ENCODE results near the gene C19orf85.

Gene C19orf85

DNA sequence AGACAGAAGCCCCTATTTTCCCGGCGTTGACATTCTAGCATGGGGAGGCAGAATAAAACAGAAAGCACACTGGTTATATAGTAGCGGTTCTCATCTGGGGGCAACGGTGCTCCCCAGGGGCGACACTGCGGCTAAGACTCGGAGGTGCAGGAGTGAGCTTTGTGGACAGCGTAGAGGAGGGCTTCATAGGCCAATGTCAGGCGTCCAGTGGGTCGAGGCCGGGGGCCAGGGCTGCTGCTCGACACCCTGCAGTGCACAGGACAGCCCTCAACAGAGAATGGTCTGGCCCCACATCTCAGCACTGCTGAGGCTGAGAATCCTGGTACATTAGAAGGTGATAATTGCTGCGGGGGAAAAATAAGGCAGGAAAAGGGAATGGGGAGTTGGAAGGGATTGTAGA is 13.4 kb upstream of the C19orf85 start:
- DNase-seq (ENCODE audit: low read depth), result no peak

DNA sequence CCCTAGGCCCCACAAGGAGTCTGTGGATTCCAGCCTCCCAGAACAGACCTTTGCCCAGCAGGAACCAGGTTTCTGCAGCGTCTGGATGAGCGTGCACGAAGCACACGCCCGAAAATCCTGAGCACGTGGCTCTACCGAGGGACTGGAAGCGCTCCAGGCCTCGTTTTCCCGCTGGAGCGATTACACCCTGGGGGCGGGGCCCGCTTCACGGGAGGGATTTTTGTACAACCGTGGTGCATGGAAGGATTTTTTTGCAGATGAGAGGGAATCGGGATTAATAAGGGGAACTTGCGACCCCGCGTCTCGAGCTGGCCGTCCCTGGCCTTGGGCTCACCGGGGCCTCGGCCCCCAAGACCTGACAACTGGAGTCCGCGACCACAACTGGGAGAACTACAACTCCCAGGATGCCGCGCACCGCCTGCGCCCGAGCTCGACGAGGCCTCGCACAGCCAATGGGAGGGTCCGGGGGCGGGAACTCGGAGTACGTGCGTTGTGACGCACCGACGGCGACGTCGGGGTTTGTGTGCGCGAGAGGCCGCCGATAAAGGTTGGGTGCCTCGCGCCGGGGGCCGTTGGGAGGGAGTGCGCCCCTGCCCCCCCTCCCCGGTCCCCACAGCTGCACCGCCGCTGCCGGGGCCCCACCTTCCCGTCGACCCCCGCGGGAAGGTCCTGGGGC is 11.7 kb upstream of the C19orf85 start, which contains the start of gene ZNF628:
ZNF628 (plus strand) TSS at position 518 of the 676 bp plus-strand sequence. CDS start 3,294 bp downstream, outside the sequence.
- DNase-seq (ENCODE audit: low read depth), result peak; percentile 94

DNA sequence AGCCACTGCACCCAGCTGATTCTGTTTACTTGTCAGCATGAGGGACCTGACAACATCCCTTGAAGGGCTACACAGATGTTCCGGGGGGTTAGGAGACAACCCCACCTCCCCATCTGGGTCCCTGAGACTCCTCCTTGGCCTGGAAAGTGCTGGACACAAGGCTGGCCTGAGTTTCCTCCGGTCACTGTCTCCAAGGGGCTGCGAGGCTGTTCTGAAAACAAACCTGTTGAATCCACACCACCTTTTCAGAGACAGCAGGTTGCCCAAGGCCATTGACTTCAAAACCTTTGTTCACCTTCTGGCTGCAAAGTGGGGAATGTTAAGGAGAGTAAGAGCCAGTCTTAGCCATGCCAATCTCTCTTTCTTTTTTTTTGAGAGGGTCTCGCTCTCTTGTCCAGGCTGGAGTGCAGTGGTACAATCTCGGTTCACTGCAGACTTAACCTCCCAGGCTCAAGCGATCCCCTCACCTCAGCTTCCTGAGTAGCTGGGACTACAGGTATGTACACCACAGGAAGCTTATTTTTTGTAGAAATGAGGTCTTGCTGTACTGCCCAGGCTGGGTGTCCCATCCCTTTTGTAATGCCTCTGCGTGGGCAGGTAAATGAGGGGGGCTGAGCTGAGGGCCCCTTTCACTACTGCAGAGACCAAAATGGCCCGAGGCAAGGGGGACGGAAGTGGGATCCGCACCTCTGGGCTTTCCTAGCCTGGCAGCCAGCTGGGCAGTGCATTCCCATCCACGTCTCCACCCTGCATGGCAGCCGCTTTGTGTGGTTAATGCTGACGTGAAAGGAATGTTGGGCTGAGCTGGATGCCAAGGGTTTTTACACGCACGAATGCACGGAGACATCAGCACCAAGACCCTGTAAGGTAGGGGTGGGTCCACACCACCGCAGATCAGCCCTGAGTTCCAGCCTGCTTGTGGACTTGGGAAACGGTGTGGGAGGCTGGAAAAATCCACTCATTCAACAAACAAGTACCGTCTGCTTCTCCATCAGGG is 10.0 kb upstream of the C19orf85 start:
- DNase-seq (ENCODE audit: low read depth), result no peak

DNA sequence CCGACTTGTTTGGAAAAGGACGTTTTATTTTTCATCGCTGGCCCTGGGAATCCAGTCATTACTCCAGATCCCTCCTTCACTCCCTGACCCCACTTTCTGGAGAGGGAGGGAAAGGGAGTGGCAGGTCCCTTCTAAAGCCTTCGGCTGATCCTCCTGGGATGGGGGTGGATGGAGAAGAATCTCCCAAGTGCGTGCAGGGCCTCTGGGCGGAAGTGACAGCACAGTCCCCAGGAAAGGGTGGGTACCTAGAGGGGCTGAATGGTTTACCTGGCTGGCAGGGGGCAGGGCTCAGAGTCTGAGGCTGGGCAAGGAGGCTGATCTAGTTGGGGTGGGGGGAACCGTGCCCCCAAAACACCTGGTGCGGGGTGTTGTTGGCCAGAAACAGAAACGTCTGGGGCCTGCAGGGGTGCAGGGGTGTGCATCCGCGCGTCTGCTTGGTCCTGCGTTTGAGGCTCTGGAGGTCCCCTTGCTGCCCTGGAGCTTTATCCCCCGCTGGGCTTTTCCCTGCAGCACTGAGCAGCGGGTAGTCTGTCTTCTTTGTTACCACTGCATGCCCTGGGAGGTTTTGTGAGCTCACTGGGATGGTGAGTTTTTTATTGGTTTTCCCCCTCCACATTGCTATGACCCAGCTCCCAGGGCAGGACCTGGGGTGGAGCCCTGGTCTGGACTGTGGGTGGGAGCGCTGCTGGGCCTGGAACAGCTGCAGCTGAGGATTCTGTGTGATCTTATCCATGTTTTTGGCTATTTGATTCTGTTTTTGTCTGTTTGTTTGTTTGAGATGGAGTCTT is 8.9 kb upstream of the C19orf85 start:
- DNase-seq (ENCODE audit: low read depth), result no peak

DNA sequence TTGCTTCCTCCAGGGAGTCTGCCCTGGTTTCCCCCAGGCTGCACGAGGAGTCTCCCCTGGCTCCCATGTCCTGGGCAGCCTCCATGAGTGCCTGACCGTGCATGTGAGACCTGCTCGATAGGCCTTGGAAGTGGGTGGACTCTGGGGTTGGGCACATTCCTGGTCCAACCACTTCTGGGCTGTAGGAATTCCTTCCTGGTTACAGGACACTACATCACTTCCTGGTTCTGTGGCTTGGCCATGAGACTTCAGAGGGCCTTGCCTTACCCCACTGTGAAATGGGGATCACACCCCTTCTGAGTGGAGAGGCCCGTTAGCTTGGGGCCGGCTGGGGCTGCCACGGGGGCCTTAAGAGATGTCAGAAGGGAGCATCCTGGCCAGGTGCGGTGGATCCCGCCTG is 7.9 kb upstream of the C19orf85 start:
- DNase-seq (ENCODE audit: low read depth), result no peak

DNA sequence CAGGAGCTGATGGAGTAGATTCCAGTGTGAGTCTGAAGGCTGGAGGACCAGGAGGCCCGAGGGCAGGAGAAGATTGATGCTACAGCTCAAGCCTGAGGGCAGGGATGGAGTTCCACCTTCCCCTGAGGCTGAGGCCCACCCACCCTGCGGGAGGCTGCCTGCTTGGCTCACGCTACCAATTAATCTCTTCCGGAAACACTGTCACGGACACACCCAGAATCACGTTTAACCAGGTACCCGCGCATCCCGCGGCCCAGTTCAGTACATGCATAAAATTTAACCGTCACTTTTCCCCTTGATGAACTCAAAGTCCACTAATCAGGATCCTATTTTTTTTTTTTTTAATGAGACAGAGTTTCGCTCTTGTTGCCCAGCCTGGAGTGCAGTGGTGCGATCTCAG is 6.7 kb upstream of the C19orf85 start:
- DNase-seq (ENCODE audit: low read depth), result no peak

- no peak for DNase-seq (ENCODE audit: low read depth)
Measured at GRCh38 chr19:55468054-55468393, 3.5 kb upstream of the C19orf85 start.

DNA sequence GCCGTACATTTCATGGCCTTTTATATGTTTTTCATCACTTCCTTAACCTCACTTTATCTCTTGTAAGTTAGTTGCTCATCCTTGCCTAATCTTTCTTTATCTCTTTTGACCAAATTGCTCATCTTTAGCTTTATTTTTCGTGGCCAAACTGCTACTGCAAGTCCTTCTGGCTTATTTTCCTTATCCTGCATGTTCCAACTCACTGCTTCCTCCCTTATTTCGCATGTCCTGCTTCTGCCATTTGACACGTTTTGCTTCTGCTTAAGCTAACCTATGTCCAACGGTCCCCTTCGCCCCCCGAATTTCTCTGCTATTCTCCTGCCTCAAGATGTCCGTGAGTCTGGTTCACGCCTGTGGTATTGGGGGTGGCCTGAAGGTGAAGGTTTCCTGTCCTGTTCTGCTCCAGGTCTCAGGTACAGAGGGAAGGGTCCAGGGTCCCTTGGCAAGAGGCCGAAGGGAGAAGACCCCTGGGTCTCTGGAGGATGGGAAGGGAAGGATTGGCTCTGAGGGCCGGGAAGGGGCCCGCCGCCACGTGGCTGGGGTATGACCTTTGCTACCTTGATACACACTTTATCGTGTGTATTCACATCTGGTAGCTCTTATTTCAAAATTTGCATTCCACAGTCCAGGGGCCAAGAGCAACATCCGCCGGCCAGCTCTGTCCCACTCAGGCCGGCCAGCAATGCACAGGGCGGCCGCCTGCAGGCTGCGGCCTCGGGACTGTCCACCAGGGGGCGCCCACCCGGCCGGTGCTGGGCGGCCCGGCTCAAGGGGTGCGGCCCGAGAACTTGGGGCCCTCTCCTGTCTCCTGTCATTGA is 2.9 kb upstream of the C19orf85 start:
- peak; percentile 47 for DNase-seq (ENCODE audit: low read depth)

DNA sequence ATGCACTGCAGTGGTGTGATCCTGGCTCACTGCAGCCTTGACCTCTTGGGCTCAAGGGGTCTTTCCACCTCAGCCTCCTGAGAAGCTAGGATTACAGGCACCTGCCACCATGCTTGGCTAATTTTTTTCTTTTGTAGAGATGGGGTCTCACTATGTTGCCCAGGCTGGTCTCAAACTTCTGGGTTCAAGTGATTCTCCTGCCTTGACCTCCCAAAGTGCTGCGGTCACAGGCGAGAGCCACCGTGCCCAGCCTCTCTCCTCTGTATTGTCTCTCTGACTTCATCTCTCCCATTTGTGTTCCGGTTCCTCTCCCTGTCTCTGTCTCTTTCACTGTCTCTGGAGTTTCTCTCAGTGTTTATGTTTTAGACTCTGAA is 1.7 kb upstream of the C19orf85 start:
- no peak for DNase-seq (ENCODE audit: low read depth)

DNA sequence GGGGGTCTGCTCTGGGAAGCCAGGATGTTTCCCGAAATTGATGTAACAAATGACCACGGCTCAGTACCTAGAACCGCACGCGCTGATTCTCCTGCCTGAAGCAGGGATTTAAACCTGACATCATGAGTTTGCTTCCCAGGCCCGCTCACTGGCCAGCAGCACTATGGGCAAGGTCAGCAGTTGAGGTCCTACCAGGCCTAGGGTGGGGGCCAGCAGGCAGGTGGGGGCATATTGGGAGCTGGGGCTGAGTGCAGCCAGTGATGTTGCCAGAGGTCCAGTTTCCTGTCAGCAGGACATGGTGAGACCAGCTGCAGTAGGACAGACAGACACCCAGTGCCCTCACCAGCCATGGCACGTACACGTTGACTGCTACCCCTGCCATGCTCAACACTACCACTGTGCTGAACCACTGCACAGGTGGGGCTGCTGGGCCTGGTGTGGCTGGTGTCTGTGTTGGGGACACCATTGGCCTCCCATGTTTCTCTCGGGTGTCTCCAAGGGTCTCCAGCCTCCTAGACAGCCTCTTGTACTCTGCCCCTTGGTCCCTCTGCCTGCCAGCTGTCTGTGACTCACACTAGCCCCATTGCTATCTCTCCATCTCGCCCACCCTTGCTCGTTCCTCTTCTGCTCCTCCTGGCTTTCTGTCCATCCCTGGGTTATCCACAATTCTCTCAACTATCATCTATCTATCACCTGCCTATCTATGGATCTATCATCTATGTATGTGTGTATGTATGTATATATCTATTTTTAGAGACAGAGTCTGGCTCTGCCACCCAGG is 1.1 kb upstream of the C19orf85 start:
- no peak for DNase-seq (ENCODE audit: low read depth)

DNA sequence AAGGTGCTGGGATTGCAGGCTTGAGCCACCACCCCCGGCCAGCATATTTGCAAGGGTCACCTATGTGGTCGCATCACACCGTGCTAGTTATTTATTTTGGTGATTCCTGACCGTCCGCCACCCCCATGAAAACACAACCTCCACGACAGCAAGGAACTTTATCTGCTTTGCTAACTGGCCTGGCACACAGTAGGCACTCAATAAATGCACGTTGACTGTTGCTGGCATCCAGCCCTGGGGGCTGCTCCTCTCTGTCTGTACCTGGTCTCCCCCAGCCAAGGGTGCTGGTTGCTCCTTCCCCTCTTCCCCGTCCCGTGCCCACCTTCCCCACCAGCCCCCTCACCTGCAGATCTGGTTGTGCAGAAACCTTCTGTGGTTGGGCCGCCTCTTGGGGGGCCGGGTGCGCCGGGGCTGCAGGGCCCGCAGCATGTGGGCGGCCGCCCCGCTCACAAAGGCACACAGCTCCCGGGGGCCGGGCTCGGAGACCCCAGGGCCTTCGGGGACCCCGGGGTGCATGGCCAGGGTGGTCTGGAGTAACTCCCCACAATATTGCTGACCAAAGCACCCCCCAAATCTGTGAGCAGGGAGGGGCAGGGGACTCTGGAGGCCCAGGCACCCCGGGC is 401 bp downstream of the C19orf85 start:
- DNase-seq (ENCODE audit: low read depth), result no peak

- no peak for DNase-seq (ENCODE audit: low read depth)
Measured at GRCh38 chr19:55463583-55464031, 944 bp downstream of the C19orf85 start.

DNA sequence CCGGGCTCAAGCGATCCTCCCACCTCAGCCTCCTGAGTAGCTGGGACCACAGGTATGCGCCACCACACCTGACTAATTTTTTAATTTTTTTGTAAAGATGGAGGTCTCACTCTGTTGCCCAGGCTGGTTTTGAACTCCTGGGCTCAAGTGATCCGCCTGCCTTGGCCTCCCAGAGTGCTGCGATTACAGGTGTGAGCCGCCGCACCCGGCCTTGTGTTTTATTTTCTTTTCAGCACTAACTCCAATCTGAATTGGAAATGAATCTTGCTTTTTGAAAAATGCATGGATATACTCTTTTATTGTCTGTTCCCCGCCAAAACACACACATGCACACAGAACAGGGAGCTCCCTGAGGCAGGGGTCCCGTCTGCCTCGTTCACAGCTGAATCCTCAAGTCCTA is 1.8 kb downstream of the C19orf85 start:
- no peak for DNase-seq (ENCODE audit: low read depth)

DNA sequence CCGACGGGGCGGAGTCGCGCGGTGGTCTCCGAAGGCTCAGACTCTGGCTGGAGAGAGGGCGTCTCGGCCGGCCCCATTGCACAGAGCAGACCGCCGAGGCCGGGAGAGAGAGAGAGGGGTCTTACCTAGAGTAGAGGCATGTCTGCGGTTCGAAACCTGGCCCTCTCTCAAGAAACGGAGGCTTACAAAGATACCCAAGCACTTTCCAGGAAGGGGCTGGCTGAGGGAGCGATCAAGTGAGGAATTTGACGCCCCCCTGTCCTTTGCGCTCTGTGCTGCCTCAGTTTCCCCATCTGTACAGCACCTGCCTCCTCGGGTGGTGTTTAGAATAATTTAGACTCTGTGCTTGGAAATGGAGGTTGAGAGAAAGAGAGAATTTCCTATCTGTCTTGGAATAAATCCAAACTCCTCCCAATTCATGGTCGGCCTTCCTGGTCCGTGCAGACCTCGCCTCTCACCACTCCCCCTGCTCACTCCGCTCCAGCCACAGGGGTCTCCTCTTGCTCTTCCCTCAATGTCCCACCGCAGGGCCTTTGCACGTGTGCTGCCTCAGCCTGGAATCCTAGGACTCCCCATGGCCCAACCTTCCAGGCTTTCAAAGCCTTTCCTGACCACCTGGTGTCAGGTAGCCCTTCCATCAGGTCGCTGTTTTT is 2.5 kb downstream of the C19orf85 start:
- DNase-seq (ENCODE audit: low read depth), result no peak

GRCh38 chr19:55461259-55461973 is 3.1 kb downstream of the C19orf85 start, which contains the start of gene ISOC2:
ISOC2 (minus strand) TSS chr19:55461642; CDS start chr19:55456486, 5,156 bp downstream.
- peak; percentile 100 for DNase-seq (ENCODE audit: low read depth)

- no peak for DNase-seq (ENCODE audit: low read depth)
Measured at GRCh38 chr19:55460670-55461258, 3.8 kb downstream of the C19orf85 start.

DNA sequence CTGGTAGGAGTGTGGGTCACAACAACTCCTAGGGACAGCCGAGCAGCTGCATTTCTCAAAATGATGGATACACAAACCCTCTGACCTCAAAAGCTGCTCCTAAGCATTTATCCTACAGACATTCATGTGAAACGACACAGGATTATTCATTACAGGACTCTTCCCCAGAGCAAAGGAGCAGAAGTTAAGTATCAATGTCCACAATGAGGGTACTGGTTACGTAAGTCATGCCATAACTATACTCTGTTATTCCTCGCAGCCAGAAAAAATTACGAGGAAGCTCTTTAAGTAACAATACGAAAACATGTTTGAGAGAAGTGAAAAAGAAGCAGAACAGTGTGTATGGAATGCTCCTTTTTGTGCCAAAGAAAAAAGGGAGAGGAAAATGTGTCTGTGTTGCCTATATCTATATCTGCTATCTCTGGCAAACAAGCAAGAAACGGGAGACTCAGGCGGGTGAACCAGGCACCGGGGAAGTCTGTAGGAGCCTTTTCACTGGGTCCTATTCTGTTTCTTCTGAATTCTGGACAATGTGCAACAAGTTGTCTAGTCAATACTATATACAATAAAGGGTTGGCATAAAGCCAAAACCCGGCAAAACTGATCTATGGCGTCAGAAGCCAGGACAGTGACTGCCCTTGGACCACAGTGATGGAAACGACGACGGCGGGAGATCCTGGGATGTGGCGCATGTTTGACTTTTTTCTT is 4.4 kb downstream of the C19orf85 start:
- no peak for DNase-seq (ENCODE audit: low read depth)

GRCh38 chr19:55459551-55459949 is 5.0 kb downstream of the C19orf85 start:
- no peak for DNase-seq (ENCODE audit: low read depth)
